GM12891 (cell line): Measurements from ENCODE around the gene KLRC2.

Source experiments
- PAX5 ChIP-seq: IDR thresholded peaks from 2 replicates; pipeline ENCODE4 v1.6.1; 2011; ENCODE audit warnings: low read length, moderate library complexity, mild to moderate bottlenecking; ENCODE audit not compliant: insufficient read depth, severe bottlenecking
- POLR2A ChIP-seq: IDR thresholded peaks from 2 replicates; pipeline ENCODE4 v1.6.1; 2011; ENCODE audit warnings: low read depth, low read length, control low read depth
- POLR2AphosphoS5 ChIP-seq: IDR thresholded peaks from 2 replicates; pipeline ENCODE4 v1.6.1; 2011; ENCODE audit warnings: low read depth, low read length, control low read depth
- POU2F2 ChIP-seq: IDR thresholded peaks from 2 replicates; pipeline ENCODE4 v1.6.1; 2011; ENCODE audit warnings: low read depth, mild to moderate bottlenecking, control low read depth, low read length, moderate library complexity
- SPI1 ChIP-seq: IDR thresholded peaks from 2 replicates; pipeline ENCODE4 v1.6.1; 2011; ENCODE audit warnings: low read depth, low read length, control low read depth
- TAF1 ChIP-seq: IDR thresholded peaks from 2 replicates; pipeline ENCODE4 v1.6.1; 2011; ENCODE audit warnings: low read depth, low read length, control low read depth

GRCh38 chr12:10455766-10456165, 20.0 kb upstream of the KLRC2 start:
- TF ChIP-seq POLR2A (no peak), POLR2AphosphoS5 (no peak), TAF1 (no peak), PAX5 (no peak), SPI1 (no peak), POU2F2 (no peak)
